ENCODE measurements around the gene MAVS.

MAVS gene

DNA sequence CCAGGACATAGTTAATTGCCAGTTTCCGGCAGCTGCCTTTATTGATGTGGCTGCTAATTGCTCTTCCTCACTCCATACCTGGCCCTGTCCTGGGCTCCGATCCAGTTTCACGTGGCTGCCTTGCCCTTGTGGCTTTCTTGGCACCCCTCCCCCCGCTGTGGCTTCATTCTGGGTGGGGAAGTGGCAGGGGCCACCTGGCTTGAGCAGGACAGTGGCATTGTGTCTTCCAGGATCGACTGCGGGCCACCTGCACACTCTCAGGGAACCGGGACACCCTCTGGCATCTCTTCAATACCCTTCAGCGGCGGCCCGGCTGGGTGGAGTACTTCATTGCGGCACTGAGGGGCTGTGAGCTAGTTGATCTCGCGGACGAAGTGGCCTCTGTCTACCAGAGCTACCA lies 10.8 kb downstream of the MAVS start:
- H3K36me3 ChIP-seq = peaks cover 58% of the 10 kb centered on the region
- H3K4me3 ChIP-seq (ENCODE audit: low read depth in 1 of 2, low read length in 1 of 2) = no peak overlapping the region
- TF ChIP-seq, protein P1, sequence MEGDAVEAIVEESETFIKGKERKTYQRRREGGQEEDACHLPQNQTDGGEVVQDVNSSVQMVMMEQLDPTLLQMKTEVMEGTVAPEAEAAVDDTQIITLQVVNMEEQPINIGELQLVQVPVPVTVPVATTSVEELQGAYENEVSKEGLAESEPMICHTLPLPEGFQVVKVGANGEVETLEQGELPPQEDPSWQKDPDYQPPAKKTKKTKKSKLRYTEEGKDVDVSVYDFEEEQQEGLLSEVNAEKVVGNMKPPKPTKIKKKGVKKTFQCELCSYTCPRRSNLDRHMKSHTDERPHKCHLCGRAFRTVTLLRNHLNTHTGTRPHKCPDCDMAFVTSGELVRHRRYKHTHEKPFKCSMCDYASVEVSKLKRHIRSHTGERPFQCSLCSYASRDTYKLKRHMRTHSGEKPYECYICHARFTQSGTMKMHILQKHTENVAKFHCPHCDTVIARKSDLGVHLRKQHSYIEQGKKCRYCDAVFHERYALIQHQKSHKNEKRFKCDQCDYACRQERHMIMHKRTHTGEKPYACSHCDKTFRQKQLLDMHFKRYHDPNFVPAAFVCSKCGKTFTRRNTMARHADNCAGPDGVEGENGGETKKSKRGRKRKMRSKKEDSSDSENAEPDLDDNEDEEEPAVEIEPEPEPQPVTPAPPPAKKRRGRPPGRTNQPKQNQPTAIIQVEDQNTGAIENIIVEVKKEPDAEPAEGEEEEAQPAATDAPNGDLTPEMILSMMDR (IDR thresholded peaks at IDR 0.05) = no peak
- peaks cover 7 to 8% of the 10 kb centered on the region in 2 experiments for H3K4me1 ChIP-seq (ENCODE audit: control insufficient read depth in 1 of 2, insufficient read depth in 1 of 2, low read depth in 1 of 2, low read length in 1 of 2)
- H3K27ac ChIP-seq = no peak overlapping the region
- H3K27me3 ChIP-seq = no peaks in the 10 kb centered on the region
- no peaks in the 10 kb centered on the region for H3K9me3 ChIP-seq

GRCh38 chr20:3858689-3859088 lies 12.1 kb downstream of the MAVS start:
- TF ChIP-seq, protein P1 (IDR thresholded peaks at IDR 0.05) = no peak
- H3K9me3 ChIP-seq = no peaks in the 10 kb centered on the region
- H3K27me3 ChIP-seq = no peaks in the 10 kb centered on the region
- H3K36me3 ChIP-seq = peaks cover 70% of the 10 kb centered on the region
- H3K27ac ChIP-seq = no peak overlapping the region
- H3K4me1 ChIP-seq (ENCODE audit: control insufficient read depth in 1 of 2, insufficient read depth in 1 of 2, low read depth in 1 of 2, low read length in 1 of 2) = peaks cover 7 to 8% of the 10 kb centered on the region in 2 experiments
- no peak overlapping the region for H3K4me3 ChIP-seq (ENCODE audit: low read depth in 1 of 2, low read length in 1 of 2)

- H3K27me3 ChIP-seq = no peaks in the 10 kb centered on the region
- H3K27ac ChIP-seq = no peak overlapping the region
- H3K4me3 ChIP-seq (ENCODE audit: low read depth in 1 of 2, low read length in 1 of 2) = no peak overlapping the region
- H3K4me1 ChIP-seq (ENCODE audit: control insufficient read depth in 1 of 2, insufficient read depth in 1 of 2, low read depth in 1 of 2, low read length in 1 of 2) = no peaks in the 10 kb centered on the region
- peaks cover 93% of the 10 kb centered on the region for H3K36me3 ChIP-seq
- H3K9me3 ChIP-seq = no peaks in the 10 kb centered on the region
- TF ChIP-seq, protein P1 (IDR thresholded peaks at IDR 0.05) = no peak
These were observed 14.6 kb downstream of the MAVS start for GRCh38 chr20:3861191-3861590.

DNA sequence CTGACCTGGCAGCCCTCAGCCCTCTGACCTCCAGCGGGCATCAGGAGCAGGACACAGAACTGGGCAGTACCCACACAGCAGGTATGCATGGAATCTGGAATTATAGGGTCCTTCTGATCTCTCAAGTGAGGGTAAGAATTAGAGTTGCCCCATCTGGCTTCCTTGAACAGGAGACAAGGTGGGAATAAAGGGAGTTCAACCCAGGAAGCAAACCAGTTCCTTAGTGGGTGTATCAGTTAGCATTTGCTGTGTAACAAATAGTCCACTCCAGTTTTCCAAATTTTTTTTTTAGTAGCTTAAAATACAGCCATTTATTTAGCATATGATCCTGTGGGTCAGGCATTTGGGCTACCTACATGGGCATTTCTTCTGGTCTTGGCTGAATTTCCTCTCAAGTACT lies 15.7 kb downstream of the MAVS start:
- H3K36me3 ChIP-seq = peaks cover 96% of the 10 kb centered on the region
- H3K9me3 ChIP-seq = no peaks in the 10 kb centered on the region
- H3K4me1 ChIP-seq (ENCODE audit: control insufficient read depth in 1 of 2, insufficient read depth in 1 of 2, low read depth in 1 of 2, low read length in 1 of 2) = no peaks in the 10 kb centered on the region
- H3K4me3 ChIP-seq (ENCODE audit: low read depth in 1 of 2, low read length in 1 of 2) = no peak overlapping the region
- H3K27ac ChIP-seq = no peak overlapping the region
- H3K27me3 ChIP-seq = no peaks in the 10 kb centered on the region
- TF ChIP-seq, protein P1 (IDR thresholded peaks at IDR 0.05) = no peak

- no peak overlapping the region for H3K27ac ChIP-seq
- H3K36me3 ChIP-seq = peaks cover 96% of the 10 kb centered on the region
- H3K4me1 ChIP-seq (ENCODE audit: control insufficient read depth in 1 of 2, insufficient read depth in 1 of 2, low read depth in 1 of 2, low read length in 1 of 2) = no peaks in the 10 kb centered on the region
- H3K9me3 ChIP-seq = no peaks in the 10 kb centered on the region
- TF ChIP-seq, protein P1 (IDR thresholded peaks at IDR 0.05) = no peak
- H3K27me3 ChIP-seq = no peaks in the 10 kb centered on the region
- H3K4me3 ChIP-seq (ENCODE audit: low read depth in 1 of 2, low read length in 1 of 2) = no peak overlapping the region
These were observed 16.7 kb downstream of the MAVS start for GRCh38 chr20:3863317-3863716.

- Histone ChIP-seq H3K36me3 (peaks cover 91% of the 10 kb centered on the region), H3K27me3 (no peaks in the 10 kb centered on the region), H3K27ac (no peak overlapping the region), H3K4me1 (ENCODE audit: control insufficient read depth in 1 of 2, insufficient read depth in 1 of 2, low read depth in 1 of 2, low read length in 1 of 2) (no peaks in the 10 kb centered on the region), H3K9me3 (no peaks in the 10 kb centered on the region), H3K4me3 (ENCODE audit: low read depth in 1 of 2, low read length in 1 of 2) (no peak overlapping the region)
- TF ChIP-seq, protein P1 (IDR thresholded peaks at IDR 0.05) = no peak
These were observed 17.9 kb downstream of the MAVS start for GRCh38 chr20:3864518-3864917.
